ENCODE data around the gene SENP1.
"Not testable (repeated sequence)": the region's sequence is repeated elsewhere in the genome, so short reads cannot be mapped to it uniquely, and the experiment has no call there.

GRCh38 chr12:48111312-48111693 is 5.4 kb upstream of the SENP1 start:
- not testable (repeated sequence) for TF ChIP-seq RAD21 (conservative IDR thresholded peaks at IDR 0.05 in 1 of 2, IDR thresholded peaks at IDR 0.05 in 1 of 2); HDAC2 (IDR thresholded peaks at IDR 0.05); ZSCAN20 (CRISPR knock-in tag; IDR thresholded peaks at IDR 0.05)

Data from A549 (cell line).